Ovary (tissue), 3 donors: ENCODE results near the gene CDC42BPA.

Experiments used
- EP300 ChIP-seq: sonication (generic); formaldehyde crosslinking; IDR thresholded peaks from one replicate; pipeline ENCODE4 v1.6.1; 2017; ENCODE audit warnings: antibody characterized with exemption
- POLR2A ChIP-seq: fragments of 450-650 bp; IDR thresholded peaks from one replicate; pipeline ENCODE4 v1.6.1; 2017; ENCODE audit warnings: antibody characterized with exemption, mild to moderate bottlenecking, moderate library complexity
- TF ChIP-seq, protein P1 (sequence below), 3 donors: fragments of 450-650 bp in 2 of 3; fragments of 200-600 bp in 1 of 3; IDR thresholded peaks; one replicate each; pipeline versions ENCODE4 v1.5.1 to v1.8.0; 2016 to 2022; ENCODE audit warnings: antibody characterized with exemption in 3 of 3, mild to moderate bottlenecking in 1 of 3
- donor health status: DM: no; HTN: no; CAD: no.

DNA sequence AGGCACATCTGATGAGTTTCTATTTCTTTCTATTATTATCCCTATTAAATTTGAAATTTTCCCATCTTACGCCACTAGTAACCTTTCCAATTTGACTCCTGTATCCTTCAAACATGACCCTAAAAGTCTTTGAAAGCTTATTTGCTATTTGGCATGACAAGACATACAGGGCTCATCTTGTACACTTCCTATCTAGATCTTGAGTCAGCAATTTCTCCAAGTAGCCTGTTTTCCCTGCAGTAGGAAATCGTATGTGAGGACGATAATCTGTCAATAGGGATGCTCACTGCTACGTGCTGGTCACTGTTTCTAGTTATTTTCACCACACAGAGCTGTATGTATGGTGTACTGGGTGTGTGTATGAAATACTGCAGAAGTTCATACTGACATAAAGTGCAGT is 142.7 kb downstream of the CDC42BPA start:
- TF ChIP-seq, protein P1, sequence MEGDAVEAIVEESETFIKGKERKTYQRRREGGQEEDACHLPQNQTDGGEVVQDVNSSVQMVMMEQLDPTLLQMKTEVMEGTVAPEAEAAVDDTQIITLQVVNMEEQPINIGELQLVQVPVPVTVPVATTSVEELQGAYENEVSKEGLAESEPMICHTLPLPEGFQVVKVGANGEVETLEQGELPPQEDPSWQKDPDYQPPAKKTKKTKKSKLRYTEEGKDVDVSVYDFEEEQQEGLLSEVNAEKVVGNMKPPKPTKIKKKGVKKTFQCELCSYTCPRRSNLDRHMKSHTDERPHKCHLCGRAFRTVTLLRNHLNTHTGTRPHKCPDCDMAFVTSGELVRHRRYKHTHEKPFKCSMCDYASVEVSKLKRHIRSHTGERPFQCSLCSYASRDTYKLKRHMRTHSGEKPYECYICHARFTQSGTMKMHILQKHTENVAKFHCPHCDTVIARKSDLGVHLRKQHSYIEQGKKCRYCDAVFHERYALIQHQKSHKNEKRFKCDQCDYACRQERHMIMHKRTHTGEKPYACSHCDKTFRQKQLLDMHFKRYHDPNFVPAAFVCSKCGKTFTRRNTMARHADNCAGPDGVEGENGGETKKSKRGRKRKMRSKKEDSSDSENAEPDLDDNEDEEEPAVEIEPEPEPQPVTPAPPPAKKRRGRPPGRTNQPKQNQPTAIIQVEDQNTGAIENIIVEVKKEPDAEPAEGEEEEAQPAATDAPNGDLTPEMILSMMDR (IDR thresholded peaks at IDR 0.05), result no peak
- no peak for TF ChIP-seq POLR2A
- no peak for TF ChIP-seq EP300
